Hindlimb muscle (tissue), 1 donor: ENCODE data around the gene FGFR4. TPM values are rescaled to one million over a fixed set of nuclear protein-coding genes. Genes with fewer than 3 reads are reported as not detected.
A peak's percentile ranks its signal among the peaks of the same experiment; 100 is the strongest.

ENCODE experiments used
- DNase-seq: peaks from one replicate; pipeline ENCODE4 v3.0.0-alpha.2; 2013
- polyA plus RNA-seq: library from polyadenylated mRNA; unstranded; fragments of 120-200 nt; gene quantifications from one replicate; pipeline ENCODE4 v1.2.1, GENCODE V29; 2013; ENCODE audit not compliant: insufficient read length

Gene FGFR4
- polyA plus RNA-seq, 1 donor: 195 TPM

DNA sequence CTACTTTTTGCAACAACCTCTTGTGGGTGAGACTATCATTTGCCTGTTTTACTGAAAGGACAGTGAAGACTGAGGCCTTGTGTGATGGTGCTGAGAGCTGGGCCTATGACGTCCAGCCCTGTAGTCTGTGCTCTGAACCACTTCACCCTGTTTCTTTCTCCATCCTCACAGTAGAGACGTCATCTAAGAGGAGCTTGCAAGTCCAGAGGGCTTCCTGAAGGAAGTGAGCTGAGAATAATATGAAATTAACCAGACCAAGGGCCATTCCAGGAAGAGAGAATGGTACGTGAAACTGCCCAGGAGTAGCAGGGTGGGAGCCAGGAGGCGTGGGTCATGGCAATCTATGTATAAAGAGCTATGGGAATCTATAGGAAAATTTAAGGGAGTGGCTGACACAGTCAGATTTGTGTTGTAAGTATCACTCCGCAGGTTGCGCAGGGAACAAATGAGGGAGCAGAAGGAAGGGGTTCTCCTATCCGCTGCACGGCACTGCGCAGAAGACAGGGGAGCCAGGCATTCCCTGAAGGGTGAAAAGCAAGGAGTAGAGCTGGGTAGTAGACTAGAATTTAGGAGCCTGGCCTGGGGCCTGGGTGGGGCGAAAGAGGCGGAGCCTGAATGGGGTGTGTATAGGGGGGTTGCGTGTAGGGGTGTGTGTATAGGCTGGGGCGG, 596 bp upstream of the FGFR4 start:
- no peak for DNase-seq

DNA sequence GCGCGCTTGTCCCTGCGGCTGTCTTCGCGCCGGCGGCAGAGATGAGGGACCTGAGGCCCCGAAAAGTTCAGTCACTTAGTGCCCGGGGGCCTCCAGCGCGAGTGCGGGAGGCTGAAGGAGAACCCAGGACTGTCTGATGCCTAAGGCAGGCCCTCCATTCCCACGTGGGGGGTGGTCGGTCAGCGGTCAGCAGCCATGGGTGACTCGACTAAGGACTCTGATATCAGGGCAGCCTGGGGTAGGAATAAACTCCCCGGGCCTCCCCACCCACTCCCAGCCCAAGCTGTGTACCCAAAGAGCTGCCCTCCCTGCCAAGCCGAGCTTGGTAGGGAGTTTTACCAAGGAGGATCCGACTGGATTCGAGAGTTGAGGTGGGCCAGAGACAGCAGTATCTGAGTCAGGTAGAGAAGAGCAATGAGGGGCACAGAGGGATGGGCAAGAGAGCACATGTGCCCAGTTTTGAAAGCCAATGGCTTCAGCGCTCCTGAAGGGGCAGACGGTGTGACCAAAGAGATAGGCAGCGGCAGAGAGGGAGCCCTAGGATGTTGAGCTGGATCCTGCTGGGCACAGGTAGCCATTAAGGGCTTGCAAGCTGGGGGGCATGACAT, 787 bp downstream of the FGFR4 start:
- DNase-seq: no peak

- no peak for DNase-seq
Measured at GRCh38 chr5:177089127-177089526, 2.4 kb downstream of the FGFR4 start.

GRCh38 chr5:177089825-177090641, 3.3 kb downstream of the FGFR4 start:
- DNase-seq: no peak

DNA sequence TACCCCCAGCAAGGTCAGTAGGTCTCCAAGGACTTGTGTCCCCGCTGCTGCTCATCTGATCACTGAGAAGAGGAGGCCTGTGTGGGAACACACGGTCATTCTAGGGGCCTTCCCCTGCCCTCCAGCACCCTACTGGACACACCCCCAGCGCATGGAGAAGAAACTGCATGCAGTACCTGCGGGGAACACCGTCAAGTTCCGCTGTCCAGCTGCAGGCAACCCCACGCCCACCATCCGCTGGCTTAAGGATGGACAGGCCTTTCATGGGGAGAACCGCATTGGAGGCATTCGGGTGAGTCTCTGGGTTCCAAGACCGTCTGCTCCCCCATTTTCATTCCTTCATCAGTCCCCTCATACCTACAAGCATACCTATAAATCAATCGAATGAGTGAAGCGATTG, 4.1 kb downstream of the FGFR4 start:
- no peak for DNase-seq

GRCh38 chr5:177091232-177091631, 4.5 kb downstream of the FGFR4 start:
- DNase-seq: no peak

DNA sequence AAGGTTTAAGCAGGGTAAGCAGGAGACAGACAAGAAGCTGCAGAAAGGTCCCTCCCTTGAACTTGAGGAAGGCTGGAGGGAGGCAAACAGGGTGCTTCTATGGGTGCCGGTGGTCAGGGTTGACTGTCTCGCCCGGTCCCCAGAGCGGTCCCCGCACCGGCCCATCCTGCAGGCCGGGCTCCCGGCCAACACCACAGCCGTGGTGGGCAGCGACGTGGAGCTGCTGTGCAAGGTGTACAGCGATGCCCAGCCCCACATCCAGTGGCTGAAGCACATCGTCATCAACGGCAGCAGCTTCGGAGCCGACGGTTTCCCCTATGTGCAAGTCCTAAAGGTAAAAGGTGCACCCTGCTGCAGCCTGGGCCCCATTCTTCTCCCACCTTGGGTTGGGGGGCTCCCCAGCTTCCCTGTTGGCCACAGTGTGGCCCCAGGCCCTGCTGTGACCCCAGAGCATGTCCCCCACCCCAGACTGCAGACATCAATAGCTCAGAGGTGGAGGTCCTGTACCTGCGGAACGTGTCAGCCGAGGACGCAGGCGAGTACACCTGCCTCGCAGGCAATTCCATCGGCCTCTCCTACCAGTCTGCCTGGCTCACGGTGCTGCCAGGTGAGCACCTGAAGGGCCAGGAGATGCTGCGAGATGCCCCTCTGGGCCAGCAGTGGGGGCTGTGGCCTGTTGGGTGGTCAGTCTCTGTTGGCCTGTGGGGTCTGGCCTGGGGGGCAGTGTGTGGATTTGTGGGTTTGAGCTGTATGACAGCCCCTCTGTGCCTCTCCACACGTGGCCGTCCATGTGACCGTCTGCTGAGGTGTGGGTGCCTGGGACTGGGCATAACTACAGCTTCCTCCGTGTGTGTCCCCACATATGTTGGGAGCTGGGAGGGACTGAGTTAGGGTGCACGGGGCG, 5.7 kb downstream of the FGFR4 start:
- DNase-seq: no peak

DNA sequence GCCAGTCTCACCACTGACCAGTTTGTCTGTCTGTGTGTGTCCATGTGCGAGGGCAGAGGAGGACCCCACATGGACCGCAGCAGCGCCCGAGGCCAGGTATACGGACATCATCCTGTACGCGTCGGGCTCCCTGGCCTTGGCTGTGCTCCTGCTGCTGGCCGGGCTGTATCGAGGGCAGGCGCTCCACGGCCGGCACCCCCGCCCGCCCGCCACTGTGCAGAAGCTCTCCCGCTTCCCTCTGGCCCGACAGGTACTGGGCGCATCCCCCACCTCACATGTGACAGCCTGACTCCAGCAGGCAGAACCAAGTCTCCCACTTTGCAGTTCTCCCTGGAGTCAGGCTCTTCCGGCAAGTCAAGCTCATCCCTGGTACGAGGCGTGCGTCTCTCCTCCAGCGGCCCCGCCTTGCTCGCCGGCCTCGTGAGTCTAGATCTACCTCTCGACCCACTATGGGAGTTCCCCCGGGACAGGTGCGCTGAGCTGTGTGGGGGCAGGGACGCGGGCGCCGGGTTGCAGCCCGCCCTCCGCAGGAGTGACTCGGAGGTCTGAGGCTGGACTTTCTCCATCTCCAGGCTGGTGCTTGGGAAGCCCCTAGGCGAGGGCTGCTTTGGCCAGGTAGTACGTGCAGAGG, 6.5 kb downstream of the FGFR4 start:
- no peak for DNase-seq

GRCh38 chr5:177093803-177094202, 7.1 kb downstream of the FGFR4 start:
- no peak for DNase-seq

GRCh38 chr5:177094224-177095087, 7.7 kb downstream of the FGFR4 start:
- DNase-seq: peak; percentile 73

DNA sequence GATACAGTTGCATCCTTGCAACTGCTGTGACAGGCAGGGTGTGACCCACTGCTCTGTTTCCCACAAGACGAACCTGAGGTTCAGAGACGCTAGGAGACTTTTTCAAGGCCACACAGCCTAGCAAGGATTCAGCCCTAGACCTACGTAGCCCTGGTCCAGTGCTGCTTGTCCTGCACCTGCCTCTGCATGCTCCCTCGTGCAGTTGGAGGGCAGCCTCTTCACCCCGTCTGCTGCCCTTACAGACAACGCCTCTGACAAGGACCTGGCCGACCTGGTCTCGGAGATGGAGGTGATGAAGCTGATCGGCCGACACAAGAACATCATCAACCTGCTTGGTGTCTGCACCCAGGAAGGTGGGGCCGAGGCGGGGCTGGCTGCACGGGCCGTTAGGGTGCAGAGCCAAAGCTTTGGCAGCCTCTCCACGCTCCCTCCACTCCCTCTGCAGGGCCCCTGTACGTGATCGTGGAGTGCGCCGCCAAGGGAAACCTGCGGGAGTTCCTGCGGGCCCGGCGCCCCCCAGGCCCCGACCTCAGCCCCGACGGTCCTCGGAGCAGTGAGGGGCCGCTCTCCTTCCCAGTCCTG, 8.5 kb downstream of the FGFR4 start:
- DNase-seq: no peak

DNA sequence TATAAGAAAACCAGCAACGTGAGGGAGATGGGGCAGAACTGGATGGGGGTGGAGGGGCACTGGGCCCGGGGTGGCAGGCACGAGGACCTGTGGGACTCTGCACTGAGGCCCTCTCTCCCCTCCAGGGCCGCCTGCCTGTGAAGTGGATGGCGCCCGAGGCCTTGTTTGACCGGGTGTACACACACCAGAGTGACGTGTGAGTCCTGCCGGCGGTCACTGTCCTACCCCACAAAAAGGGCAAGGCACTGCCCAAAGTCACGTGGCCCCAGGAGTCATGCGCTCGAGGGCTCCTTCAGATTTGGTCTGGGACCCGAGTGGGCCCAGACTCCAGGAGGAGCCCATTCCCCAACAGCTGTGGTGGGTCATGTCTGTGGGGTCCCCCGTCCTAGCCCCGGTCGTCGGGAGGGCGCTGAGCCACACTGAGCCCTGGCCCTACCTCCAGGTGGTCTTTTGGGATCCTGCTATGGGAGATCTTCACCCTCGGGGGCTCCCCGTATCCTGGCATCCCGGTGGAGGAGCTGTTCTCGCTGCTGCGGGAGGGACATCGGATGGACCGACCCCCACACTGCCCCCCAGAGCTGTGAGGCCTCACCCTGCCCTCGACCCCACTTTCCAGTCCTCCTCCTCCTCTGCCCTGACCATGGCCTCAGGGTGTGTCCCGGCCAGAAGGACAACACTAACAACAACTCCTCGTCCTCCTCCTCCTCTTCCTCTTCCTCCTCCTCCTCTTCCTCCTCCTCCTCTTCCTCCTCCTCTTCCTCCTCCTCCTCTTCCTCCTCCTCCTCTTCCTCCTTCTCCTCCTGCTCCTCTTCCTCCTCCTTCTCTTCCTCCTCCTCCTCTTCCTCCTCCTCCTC, 9.7 kb downstream of the FGFR4 start:
- no peak for DNase-seq

GRCh38 chr5:177097016-177097985, 10.6 kb downstream of the FGFR4 start:
- no peak for DNase-seq

- DNase-seq: no peak
Measured at GRCh38 chr5:177098120-177098469, 11.4 kb downstream of the FGFR4 start.

- DNase-seq: peak; percentile 69
Measured at GRCh38 chr5:177098470-177099141, 11.9 kb downstream of the FGFR4 start.

DNA sequence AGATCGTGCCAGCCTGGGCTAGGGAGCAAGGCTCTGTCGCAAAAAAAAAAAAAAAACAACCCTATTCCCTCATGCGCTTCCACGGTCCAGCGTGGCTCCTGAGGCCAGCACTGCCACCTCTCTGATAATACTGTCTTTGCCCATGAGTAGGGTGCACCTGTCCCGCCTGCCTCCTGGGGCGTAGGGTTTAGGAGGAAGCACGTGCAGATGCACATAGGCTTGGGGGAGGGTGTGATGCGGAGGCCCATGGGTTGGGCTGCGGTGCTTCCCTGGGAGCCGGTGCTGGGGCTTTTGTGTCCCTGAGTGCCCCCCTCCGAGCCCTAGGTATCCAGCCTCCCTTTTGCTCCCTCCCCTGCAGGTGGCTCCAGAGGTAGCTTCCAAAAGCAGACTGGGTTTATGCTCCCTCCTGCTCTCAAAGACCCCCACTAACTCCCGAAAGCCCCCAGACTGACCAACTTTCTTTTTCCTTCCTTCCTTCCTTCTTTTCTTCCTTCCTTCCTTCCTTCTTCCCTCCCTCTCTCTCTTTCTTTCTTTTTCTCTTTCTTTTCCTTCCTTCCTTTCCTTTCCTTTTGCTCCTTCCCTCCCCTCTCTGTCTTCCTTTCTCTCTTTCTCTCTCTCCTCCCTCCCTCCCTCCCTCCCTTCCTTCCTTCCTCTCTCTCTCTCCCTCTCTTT, 12.8 kb downstream of the FGFR4 start:
- DNase-seq: no peak

DNA sequence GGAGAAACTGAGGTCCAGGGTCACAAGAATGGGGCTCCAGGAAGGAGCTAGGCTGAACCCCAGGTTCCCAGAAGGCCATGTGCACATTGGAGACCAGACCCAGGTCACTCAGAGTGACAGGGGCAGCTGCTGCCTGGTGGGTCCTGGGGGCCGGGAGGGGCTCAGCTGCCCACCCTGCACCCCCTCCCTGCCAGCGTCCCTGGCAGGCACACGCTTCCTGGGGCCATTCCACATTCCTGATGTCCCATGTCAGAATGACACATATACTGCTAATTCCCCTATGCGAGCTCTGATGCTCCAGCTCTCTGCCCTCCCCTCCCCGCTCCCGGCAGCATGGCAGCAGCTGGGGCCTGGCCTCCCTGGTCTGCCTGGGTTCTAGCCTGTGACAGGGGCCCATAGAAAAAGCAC, 14.0 kb downstream of the FGFR4 start:
- peak; percentile 71 for DNase-seq
